Endodermal cell (in vitro differentiated cells): ENCODE measurements around the gene PRAME. TPM values are rescaled to one million over a fixed set of nuclear protein-coding genes. Genes with fewer than 3 reads are reported as not detected.

Experiments
- DNase-seq: peaks from one replicate; pipeline ENCODE4 v3.0.0-alpha.2; 2017
- H3K27ac ChIP-seq: 2 replicates; pipeline ENCODE4 v1.5.1; 2013; ENCODE audit warnings: mild to moderate bottlenecking, low read depth, low read length, moderate library complexity
- H3K27me3 ChIP-seq: 2 replicates; pipeline ENCODE4 v1.6.1; 2013; ENCODE audit warnings: mild to moderate bottlenecking, low read length, moderate library complexity; ENCODE audit not compliant: insufficient read depth, control insufficient read depth, poor library complexity, severe bottlenecking
- H3K36me3 ChIP-seq: 2 replicates; pipeline ENCODE4 v1.7.0; 2013; ENCODE audit warnings: mild to moderate bottlenecking, low read length, moderate library complexity; ENCODE audit not compliant: control insufficient read depth, insufficient read depth
- H3K4me1 ChIP-seq: one replicate; pipeline ENCODE4 v1.7.0; 2013; ENCODE audit warnings: low read length; ENCODE audit not compliant: control insufficient read depth, insufficient read depth
- H3K4me3 ChIP-seq: 2 replicates; pipeline ENCODE4 v1.5.1; 2013; ENCODE audit warnings: mild to moderate bottlenecking, low read length, moderate library complexity
- H3K9ac ChIP-seq: 2 replicates; pipeline ENCODE4 v1.6.1; 2013; ENCODE audit warnings: mild to moderate bottlenecking, low read length, moderate library complexity; ENCODE audit not compliant: poor library complexity, severe bottlenecking; ENCODE audit errors: extremely low read depth
- H3K9me3 ChIP-seq: 2 replicates; pipeline ENCODE4 v1.6.1; 2013; ENCODE audit warnings: mild to moderate bottlenecking, low read length, moderate library complexity; ENCODE audit not compliant: control insufficient read depth
- H3K27ac Mint-ChIP-seq: 2 replicates; pipeline ENCODE4 v1.8.0; 2020; ENCODE audit warnings: mixed read lengths
- H3K27me3 Mint-ChIP-seq: 2 replicates; pipeline ENCODE4 v1.8.0; 2021; ENCODE audit warnings: mild to moderate bottlenecking, mixed read lengths; ENCODE audit not compliant: insufficient read depth
- H3K36me3 Mint-ChIP-seq: 2 replicates; pipeline ENCODE4 v1.8.0; 2020; ENCODE audit warnings: low read depth, mixed read lengths
- H3K4me1 Mint-ChIP-seq: 2 replicates; pipeline ENCODE4 v1.8.0; 2020; ENCODE audit warnings: mixed read lengths
- H3K4me3 Mint-ChIP-seq: 2 replicates; pipeline ENCODE4 v1.8.0; 2020; ENCODE audit warnings: mild to moderate bottlenecking, moderate library complexity, mixed read lengths
- H3K9me3 Mint-ChIP-seq: 2 replicates; pipeline ENCODE4 v1.8.0; 2020; ENCODE audit warnings: mild to moderate bottlenecking, mixed read lengths
- WGBS, 2 experiments: methylation state at CpG; one replicate each; pipeline versions ENCODE4 v1.1.5 to v1.1.7; 2013; ENCODE audit warnings: missing lambda C conversion rate in 2 of 2, mixed read lengths in 1 of 2; ENCODE audit not compliant: insufficient coverage in 1 of 2, insufficient read length in 1 of 2; 5-methylcytosine and 5-hydroxymethylcytosine counted together
- total RNA-seq, 2 donors: library from RNA; stranded (reverse); fragmentation: NEBNext Ultra II Directional in 1 of 2; extraction: Animal tissue kit (Norgen Biotek cat#: 25700) in 1 of 2; gene quantifications; 2 replicates in 1 of 2; 3 replicates in 1 of 2; pipeline ENCODE4 v1.2.1, GENCODE V29; 2021
- TF ChIP-seq, protein P1 (sequence below): fragments of 200-600 bp; sonication (generic); conservative IDR thresholded peaks from 2 replicates; pipeline ENCODE4 v1.5.0; 2021; ENCODE audit warnings: antibody characterized with exemption, mild to moderate bottlenecking

The PRAME gene
- total RNA-seq, 2 donors from 2014 or later, result 0.35 TPM; not detected in 1

DNA sequence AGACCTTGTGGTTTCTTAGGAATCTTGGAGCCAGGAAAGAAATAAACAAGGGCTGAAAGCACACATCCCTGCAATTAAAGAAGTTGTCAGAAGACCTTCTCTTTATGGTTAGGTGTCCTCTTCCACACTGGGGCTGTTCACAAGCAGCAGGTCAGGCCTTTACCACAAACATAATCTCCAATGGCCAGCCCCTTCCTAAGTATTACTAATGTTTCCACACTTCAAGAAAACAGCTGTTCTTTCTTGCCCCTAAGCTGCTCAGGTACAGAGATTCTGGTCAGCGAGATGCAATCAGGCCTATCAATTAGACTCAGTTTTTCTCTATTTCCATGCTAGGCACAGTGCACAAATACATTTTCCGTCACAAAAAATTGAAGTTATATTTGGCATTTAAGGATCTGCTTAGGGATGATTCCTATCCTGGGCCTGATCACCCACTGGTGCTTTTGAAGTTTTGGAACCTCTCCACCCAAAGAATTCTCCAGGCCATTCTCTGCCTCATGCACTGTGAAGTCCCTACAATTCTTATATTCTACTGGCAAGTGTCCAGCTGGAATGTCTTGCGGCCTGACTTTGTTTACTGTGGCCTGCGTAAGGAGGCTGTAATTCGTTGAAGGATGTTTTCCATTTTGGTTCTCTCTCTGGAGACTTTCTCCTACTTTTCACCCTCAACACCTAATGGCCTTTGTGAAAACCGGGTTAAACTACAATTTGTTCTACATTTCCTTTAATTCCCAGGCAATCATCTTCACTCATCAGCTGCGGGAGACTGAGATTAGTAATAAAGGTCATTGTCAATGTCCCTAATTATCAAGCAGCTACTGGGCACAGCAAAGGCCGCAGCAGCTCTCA lies 5.1 kb downstream of the PRAME start:
- peaks cover 72% of the 10 kb centered on the region for H3K27me3 Mint-ChIP-seq
- Histone ChIP-seq H3K27ac (no peak overlapping the region), H3K4me3 (no peak overlapping the region), H3K9me3 (no peaks in the 10 kb centered on the region), H3K4me1 (no peaks in the 10 kb centered on the region), H3K27me3 (peaks cover 30% of the 10 kb centered on the region), H3K36me3 (no peaks in the 10 kb centered on the region), H3K9ac (no peak overlapping the region)
- WGBS, 2 experiments, result 68 to 75% methylated on average over 7 to 8 of the region's 8 CpGs
- no peak for DNase-seq
- TF ChIP-seq, protein P1, sequence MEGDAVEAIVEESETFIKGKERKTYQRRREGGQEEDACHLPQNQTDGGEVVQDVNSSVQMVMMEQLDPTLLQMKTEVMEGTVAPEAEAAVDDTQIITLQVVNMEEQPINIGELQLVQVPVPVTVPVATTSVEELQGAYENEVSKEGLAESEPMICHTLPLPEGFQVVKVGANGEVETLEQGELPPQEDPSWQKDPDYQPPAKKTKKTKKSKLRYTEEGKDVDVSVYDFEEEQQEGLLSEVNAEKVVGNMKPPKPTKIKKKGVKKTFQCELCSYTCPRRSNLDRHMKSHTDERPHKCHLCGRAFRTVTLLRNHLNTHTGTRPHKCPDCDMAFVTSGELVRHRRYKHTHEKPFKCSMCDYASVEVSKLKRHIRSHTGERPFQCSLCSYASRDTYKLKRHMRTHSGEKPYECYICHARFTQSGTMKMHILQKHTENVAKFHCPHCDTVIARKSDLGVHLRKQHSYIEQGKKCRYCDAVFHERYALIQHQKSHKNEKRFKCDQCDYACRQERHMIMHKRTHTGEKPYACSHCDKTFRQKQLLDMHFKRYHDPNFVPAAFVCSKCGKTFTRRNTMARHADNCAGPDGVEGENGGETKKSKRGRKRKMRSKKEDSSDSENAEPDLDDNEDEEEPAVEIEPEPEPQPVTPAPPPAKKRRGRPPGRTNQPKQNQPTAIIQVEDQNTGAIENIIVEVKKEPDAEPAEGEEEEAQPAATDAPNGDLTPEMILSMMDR, result no peak
- H3K9me3 Mint-ChIP-seq, result peaks cover 9% of the 10 kb centered on the region
- no peak overlapping the region for H3K27ac Mint-ChIP-seq
- peaks cover 7% of the 10 kb centered on the region for H3K4me1 Mint-ChIP-seq
- no peak overlapping the region for H3K4me3 Mint-ChIP-seq
- H3K36me3 Mint-ChIP-seq, result no peaks in the 10 kb centered on the region

DNA sequence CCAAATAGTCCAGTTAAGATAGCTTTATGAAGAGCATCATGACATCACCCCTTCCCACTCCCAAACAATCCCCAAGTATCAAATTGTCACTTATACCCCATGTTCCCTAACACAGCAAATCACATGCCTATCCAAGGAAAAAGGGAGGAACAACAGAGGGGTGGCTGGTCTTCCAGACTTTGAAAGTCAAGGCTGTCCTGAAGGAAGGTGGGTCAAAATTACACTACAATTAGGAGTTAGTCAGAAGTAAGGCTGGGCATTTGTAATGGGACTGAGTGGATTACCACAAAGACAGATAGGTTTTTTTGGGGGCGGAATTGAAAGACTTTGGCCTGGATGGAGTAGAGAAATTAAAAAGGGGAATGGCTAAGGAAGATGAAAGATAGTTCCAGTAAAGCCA lies 5.9 kb downstream of the PRAME start:
- H3K27ac Mint-ChIP-seq, result no peak overlapping the region

DNA sequence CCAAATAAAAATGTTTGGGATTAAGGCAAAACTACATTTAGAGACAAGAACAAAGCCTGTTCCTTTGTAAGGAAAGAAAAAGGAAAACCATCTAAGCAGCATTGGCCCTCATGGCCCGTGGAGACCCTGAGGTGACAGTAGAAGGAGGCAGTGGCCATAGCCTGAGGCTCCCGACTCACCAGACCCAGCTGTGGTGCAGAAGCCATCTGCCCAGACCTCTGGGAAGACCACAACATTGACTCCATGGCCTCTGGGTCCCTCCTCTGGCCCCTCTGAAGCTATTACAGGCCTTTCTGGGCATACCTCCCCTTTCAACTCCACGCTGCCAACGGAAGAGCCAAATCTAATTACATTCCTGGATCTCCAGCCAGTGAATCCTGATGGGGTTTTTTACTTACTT lies 6.4 kb downstream of the PRAME start:
- DNase-seq, result peak; percentile 82

More for the DNA sequence above, 5.9 kb downstream of the PRAME start:
- H3K4me1 ChIP-seq, result no peaks in the 10 kb centered on the region
- no peak for DNase-seq
- TF ChIP-seq, protein P1, result no peak
- H3K4me3 ChIP-seq, result no peak overlapping the region
- Mint-ChIP-seq H3K36me3 (no peaks in the 10 kb centered on the region), H3K27me3 (peaks cover 81% of the 10 kb centered on the region), H3K9me3 (peaks cover 8% of the 10 kb centered on the region), H3K4me1 (peaks cover 7% of the 10 kb centered on the region), H3K4me3 (no peak overlapping the region)
- no peak overlapping the region for H3K27ac ChIP-seq
- no peak overlapping the region for H3K9ac ChIP-seq
- H3K9me3 ChIP-seq, result no peaks in the 10 kb centered on the region
- WGBS, 2 experiments, result 63 to 80% methylated on average over 1 of the region's 1 CpG
- peaks cover 38% of the 10 kb centered on the region for H3K27me3 ChIP-seq
- H3K36me3 ChIP-seq, result no peaks in the 10 kb centered on the region

More for the DNA sequence above, 6.4 kb downstream of the PRAME start:
- peaks cover 86% of the 10 kb centered on the region for H3K27me3 Mint-ChIP-seq
- H3K27ac ChIP-seq, result no peak overlapping the region
- TF ChIP-seq, protein P1, result peak; percentile 78
- peaks cover 7% of the 10 kb centered on the region for H3K4me1 Mint-ChIP-seq
- WGBS, 2 experiments, result 47 to 58% methylated on average over 2 to 4 of the region's 4 CpGs
- no peaks in the 10 kb centered on the region for H3K4me1 ChIP-seq
- H3K4me3 ChIP-seq, result no peak overlapping the region
- no peak overlapping the region for H3K4me3 Mint-ChIP-seq
- no peak overlapping the region for H3K9ac ChIP-seq
- no peaks in the 10 kb centered on the region for H3K36me3 Mint-ChIP-seq
- no peak overlapping the region for H3K27ac Mint-ChIP-seq
- peaks cover 8% of the 10 kb centered on the region for H3K9me3 Mint-ChIP-seq
- H3K9me3 ChIP-seq, result no peaks in the 10 kb centered on the region
- no peaks in the 10 kb centered on the region for H3K36me3 ChIP-seq
- H3K27me3 ChIP-seq, result peaks cover 43% of the 10 kb centered on the region
